MM.1S (cell line): Measurements from ENCODE around the gene CCIN.

ENCODE experiments used
- DNase-seq: peaks from one replicate; pipeline ENCODE4 v3.0.0-alpha.2; 2015
- H2AFZ ChIP-seq: fragments of 300-600 bp; sonication (generic); 2 replicates; pipeline ENCODE4 v1.6.0; 2016; ENCODE audit warnings: antibody characterized with exemption, low read length
- H3F3A ChIP-seq: fragments of 300-600 bp; sonication (generic); 2 replicates; pipeline ENCODE4 v1.6.1; 2016; ENCODE audit warnings: mild to moderate bottlenecking, antibody characterized with exemption, low read length, moderate library complexity, mixed read lengths; ENCODE audit not compliant: insufficient read depth
- H3K27ac ChIP-seq: fragments of 300-600 bp; sonication (generic); 2 replicates; pipeline ENCODE4 v1.5.1; 2016; ENCODE audit warnings: mild to moderate bottlenecking, low read length
- H3K27me3 ChIP-seq: fragments of 300-600 bp; sonication (generic); replicated peaks from 2 replicates; pipeline ENCODE4 v1.6.0; 2016; ENCODE audit warnings: low read length; ENCODE audit not compliant: insufficient read depth
- H3K36me3 ChIP-seq: fragments of 300-600 bp; sonication (generic); replicated peaks from 2 replicates; pipeline ENCODE4 v1.6.1; 2016; ENCODE audit warnings: mild to moderate bottlenecking, low read length, mixed read lengths; ENCODE audit not compliant: insufficient read depth
- H3K4me1 ChIP-seq: fragments of 300-600 bp; sonication (generic); 2 replicates; pipeline ENCODE4 v1.6.1; 2016; ENCODE audit warnings: low read length, mixed read lengths
- H3K4me2 ChIP-seq: fragments of 300-600 bp; sonication (generic); 2 replicates; pipeline ENCODE4 v1.6.0; 2016; ENCODE audit warnings: low read depth, low read length
- H3K4me3 ChIP-seq: fragments of 300-600 bp; sonication (generic); 2 replicates; pipeline ENCODE4 v1.5.1; 2016; ENCODE audit warnings: low read length, mixed read lengths
- H3K79me2 ChIP-seq: fragments of 300-600 bp; sonication (generic); 2 replicates; pipeline ENCODE4 v1.6.1; 2016; ENCODE audit warnings: mixed run types, low read length, mixed read lengths
- H3K9ac ChIP-seq: fragments of 300-600 bp; sonication (generic); 2 replicates; pipeline ENCODE4 v1.6.1; 2016; ENCODE audit warnings: low read length, mixed read lengths
- H3K9me2 ChIP-seq: fragments of 300-600 bp; sonication (generic); replicated peaks from 2 replicates; pipeline ENCODE4 v1.6.1; 2016; ENCODE audit warnings: mild to moderate bottlenecking, low read length, mixed read lengths; ENCODE audit not compliant: insufficient read depth
- H3K9me3 ChIP-seq: fragments of 300-600 bp; sonication (generic); replicated peaks from 2 replicates; pipeline ENCODE4 v1.6.1; 2016; ENCODE audit warnings: mild to moderate bottlenecking, low read length, mixed read lengths; ENCODE audit not compliant: insufficient read depth
- H4K20me1 ChIP-seq: fragments of 300-600 bp; sonication (generic); 2 replicates; pipeline ENCODE4 v1.6.1; 2016; ENCODE audit warnings: mild to moderate bottlenecking, low read length, moderate library complexity, mixed read lengths; ENCODE audit not compliant: insufficient read depth
- CTCF ChIP-seq: fragments of 300-600 bp; sonication (generic); IDR thresholded peaks from 2 replicates; pipeline ENCODE4 v1.5.1; 2016; ENCODE audit warnings: antibody characterized with exemption, low read length, mixed read lengths
- EZH2 ChIP-seq: fragments of 300-600 bp; sonication (generic); optimal IDR thresholded peaks from 2 replicates; pipeline ENCODE3; 2017; ENCODE audit warnings: low read depth, mild to moderate bottlenecking, antibody characterized with exemption, low read length, mixed read lengths
- EZH2phosphoT487 ChIP-seq: fragments of 300-600 bp; sonication (generic); IDR thresholded peaks from 2 replicates; pipeline ENCODE4 v1.6.1; 2018; ENCODE audit warnings: antibody characterized with exemption, low read length

The CCIN gene

GRCh38 chr9:36204906-36205547 lies 35.8 kb downstream of the CCIN start:
- no peak for TF ChIP-seq CTCF
- Histone ChIP-seq H3F3A (no peaks in the 10 kb centered on the region; the same call in 1 of the 2 replicates), H3K27ac (no peak overlapping the region), H2AFZ (no peak overlapping the region), H3K4me3 (no peak overlapping the region), H3K36me3 (peaks cover 57% of the 10 kb centered on the region), H3K27me3 (no peaks in the 10 kb centered on the region), H3K4me1 (no peaks in the 10 kb centered on the region), H3K4me2 (no peak overlapping the region), H3K79me2 (peaks cover 90% of the 10 kb centered on the region), H4K20me1 (peaks cover 18% of the 10 kb centered on the region), H3K9me2 (no peaks in the 10 kb centered on the region), H3K9me3 (no peaks in the 10 kb centered on the region), H3K9ac (no peak overlapping the region)
- DNase-seq: no peak

- Histone ChIP-seq H3K9me3 (no peaks in the 10 kb centered on the region), H3K27ac (no peak overlapping the region), H3K4me3 (no peak overlapping the region), H3K27me3 (no peaks in the 10 kb centered on the region), H3K9ac (no peak overlapping the region), H4K20me1 (peaks cover 32% of the 10 kb centered on the region), H3K79me2 (peaks cover 97% of the 10 kb centered on the region), H3K36me3 (peaks cover 48% of the 10 kb centered on the region), H3F3A (no peaks in the 10 kb centered on the region; the same call in 1 of the 2 replicates), H2AFZ (no peak overlapping the region), H3K9me2 (no peaks in the 10 kb centered on the region), H3K4me1 (no peaks in the 10 kb centered on the region), H3K4me2 (no peak overlapping the region)
- TF ChIP-seq EZH2 (no peak), CTCF (no peak), EZH2phosphoT487 (no peak)
- DNase-seq: no peak
These were observed 37.8 kb downstream of the CCIN start for GRCh38 chr9:36207016-36207415.

GRCh38 chr9:36207546-36208012 lies 38.4 kb downstream of the CCIN start:
- peaks cover 48% of the 10 kb centered on the region for H3K36me3 ChIP-seq
- H2AFZ ChIP-seq: no peak overlapping the region
- no peak overlapping the region for H3K4me2 ChIP-seq
- no peaks in the 10 kb centered on the region for H3K27me3 ChIP-seq
- no peaks in the 10 kb centered on the region for H3K4me1 ChIP-seq
- no peak for DNase-seq
- no peak overlapping the region for H3K27ac ChIP-seq
- no peak overlapping the region for H3K4me3 ChIP-seq
- H4K20me1 ChIP-seq: peaks cover 32% of the 10 kb centered on the region
- no peaks in the 10 kb centered on the region for H3K9me3 ChIP-seq
- H3K9ac ChIP-seq: no peak overlapping the region
- peaks cover 96% of the 10 kb centered on the region for H3K79me2 ChIP-seq
- TF ChIP-seq EZH2: no peak
- no peaks in the 10 kb centered on the region for H3K9me2 ChIP-seq
- H3F3A ChIP-seq: no peaks in the 10 kb centered on the region; the same call in 1 of the 2 replicates

- H3K36me3 ChIP-seq: peaks cover 45% of the 10 kb centered on the region
- H2AFZ ChIP-seq: no peak overlapping the region
- peaks cover 33% of the 10 kb centered on the region for H4K20me1 ChIP-seq
- H3K79me2 ChIP-seq: peaks cover 90% of the 10 kb centered on the region
- TF ChIP-seq CTCF (no peak), EZH2phosphoT487 (no peak), EZH2 (no peak)
- DNase-seq: no peak
- H3F3A ChIP-seq: no peaks in the 10 kb centered on the region; the same call in 1 of the 2 replicates
- no peaks in the 10 kb centered on the region for H3K27me3 ChIP-seq
- no peak overlapping the region for H3K4me2 ChIP-seq
- no peak overlapping the region for H3K27ac ChIP-seq
- H3K9ac ChIP-seq: no peak overlapping the region
- no peaks in the 10 kb centered on the region for H3K9me2 ChIP-seq
- no peaks in the 10 kb centered on the region for H3K9me3 ChIP-seq
- no peaks in the 10 kb centered on the region for H3K4me1 ChIP-seq
- no peak overlapping the region for H3K4me3 ChIP-seq
These were observed 39.5 kb downstream of the CCIN start for GRCh38 chr9:36208521-36209253.
